ENCODE results near the gene BANF2. TPM values are rescaled to one million over a fixed set of nuclear protein-coding genes. Genes with fewer than 3 reads are reported as not detected.

The BANF2 gene
- total RNA-seq, 1 experiment from 2014 or later = not detected

DNA sequence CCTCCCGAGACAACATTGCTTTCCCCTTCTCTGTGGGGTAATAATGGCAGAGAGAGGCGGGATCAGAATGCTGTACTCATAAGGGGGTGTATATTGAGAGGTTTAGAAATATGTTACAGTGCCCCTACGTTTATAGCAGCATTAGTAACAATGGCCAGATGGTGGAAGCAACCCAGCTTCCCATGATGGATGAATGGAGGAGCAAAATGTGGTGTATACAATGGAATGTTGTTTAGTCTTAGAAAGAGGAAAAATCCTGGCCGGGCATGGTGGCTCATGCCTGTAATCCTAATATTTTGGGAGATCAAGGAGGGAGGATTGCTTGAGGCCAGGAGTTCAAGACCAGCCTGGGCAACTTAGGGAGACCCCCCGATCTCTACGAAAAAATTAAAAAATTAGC lies 12.9 kb downstream of the BANF2 start:
- BruUV-seq (replicated peaks) = no TSS peak
- H3K4me3 Mint-ChIP-seq (ENCODE audit: low read depth, unreplicated experiment) = no peak overlapping the region
- no peaks in the 10 kb centered on the region for H3K27me3 Mint-ChIP-seq (ENCODE audit: unreplicated experiment)
- TF ChIP-seq, protein P1, sequence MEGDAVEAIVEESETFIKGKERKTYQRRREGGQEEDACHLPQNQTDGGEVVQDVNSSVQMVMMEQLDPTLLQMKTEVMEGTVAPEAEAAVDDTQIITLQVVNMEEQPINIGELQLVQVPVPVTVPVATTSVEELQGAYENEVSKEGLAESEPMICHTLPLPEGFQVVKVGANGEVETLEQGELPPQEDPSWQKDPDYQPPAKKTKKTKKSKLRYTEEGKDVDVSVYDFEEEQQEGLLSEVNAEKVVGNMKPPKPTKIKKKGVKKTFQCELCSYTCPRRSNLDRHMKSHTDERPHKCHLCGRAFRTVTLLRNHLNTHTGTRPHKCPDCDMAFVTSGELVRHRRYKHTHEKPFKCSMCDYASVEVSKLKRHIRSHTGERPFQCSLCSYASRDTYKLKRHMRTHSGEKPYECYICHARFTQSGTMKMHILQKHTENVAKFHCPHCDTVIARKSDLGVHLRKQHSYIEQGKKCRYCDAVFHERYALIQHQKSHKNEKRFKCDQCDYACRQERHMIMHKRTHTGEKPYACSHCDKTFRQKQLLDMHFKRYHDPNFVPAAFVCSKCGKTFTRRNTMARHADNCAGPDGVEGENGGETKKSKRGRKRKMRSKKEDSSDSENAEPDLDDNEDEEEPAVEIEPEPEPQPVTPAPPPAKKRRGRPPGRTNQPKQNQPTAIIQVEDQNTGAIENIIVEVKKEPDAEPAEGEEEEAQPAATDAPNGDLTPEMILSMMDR (IDR thresholded peaks at IDR 0.05; ENCODE audit: unreplicated experiment) = no peak
- no peaks in the 10 kb centered on the region for H3K4me1 Mint-ChIP-seq (ENCODE audit: low read depth, unreplicated experiment)
- CTCF ChIA-PET = no interaction called here
- DNase-seq = no peak
- no peaks in the 10 kb centered on the region for H3K36me3 Mint-ChIP-seq (ENCODE audit: insufficient read depth, unreplicated experiment)
- H3K9me3 Mint-ChIP-seq (ENCODE audit: low read depth, unreplicated experiment) = no peaks in the 10 kb centered on the region
- H3K27ac Mint-ChIP-seq (ENCODE audit: unreplicated experiment) = no peak overlapping the region
- intact Hi-C loops (cut with micrococcal nuclease; ENCODE audit: unreplicated experiment) = no loop called here

GRCh38 chr20:17714597-17714996 lies 14.8 kb downstream of the BANF2 start:
- no peaks in the 10 kb centered on the region for H3K9me3 Mint-ChIP-seq (ENCODE audit: low read depth, unreplicated experiment)
- H3K4me3 Mint-ChIP-seq (ENCODE audit: low read depth, unreplicated experiment) = no peak overlapping the region
- CTCF ChIA-PET = no interaction called here
- no peak overlapping the region for H3K27ac Mint-ChIP-seq (ENCODE audit: unreplicated experiment)
- H3K36me3 Mint-ChIP-seq (ENCODE audit: insufficient read depth, unreplicated experiment) = no peaks in the 10 kb centered on the region
- BruUV-seq (replicated peaks) = no TSS peak
- TF ChIP-seq, protein P1 (IDR thresholded peaks at IDR 0.05; ENCODE audit: unreplicated experiment) = no peak
- DNase-seq = no peak
- intact Hi-C loops (cut with micrococcal nuclease; ENCODE audit: unreplicated experiment) = no loop called here
- H3K4me1 Mint-ChIP-seq (ENCODE audit: low read depth, unreplicated experiment) = no peaks in the 10 kb centered on the region
- H3K27me3 Mint-ChIP-seq (ENCODE audit: unreplicated experiment) = no peaks in the 10 kb centered on the region

- Mint-ChIP-seq H3K9me3 (ENCODE audit: low read depth, unreplicated experiment) (no peaks in the 10 kb centered on the region), H3K27ac (ENCODE audit: unreplicated experiment) (no peak overlapping the region), H3K36me3 (ENCODE audit: insufficient read depth, unreplicated experiment) (no peaks in the 10 kb centered on the region), H3K27me3 (ENCODE audit: unreplicated experiment) (no peaks in the 10 kb centered on the region), H3K4me3 (ENCODE audit: low read depth, unreplicated experiment) (no peak overlapping the region), H3K4me1 (ENCODE audit: low read depth, unreplicated experiment) (no peaks in the 10 kb centered on the region)
- intact Hi-C loops (cut with micrococcal nuclease; ENCODE audit: unreplicated experiment) = no loop called here
- CTCF ChIA-PET = no interaction called here
- no peak for DNase-seq
- TF ChIP-seq, protein P1 (IDR thresholded peaks at IDR 0.05; ENCODE audit: unreplicated experiment) = no peak
- BruUV-seq (replicated peaks) = no TSS peak
Observed at GRCh38 chr20:17715075-17715474, 15.3 kb downstream of the BANF2 start.

GRCh38 chr20:17716331-17716730 lies 16.6 kb downstream of the BANF2 start:
- Mint-ChIP-seq H3K27ac (ENCODE audit: unreplicated experiment) (no peak overlapping the region), H3K4me3 (ENCODE audit: low read depth, unreplicated experiment) (no peak overlapping the region), H3K9me3 (ENCODE audit: low read depth, unreplicated experiment) (no peaks in the 10 kb centered on the region), H3K4me1 (ENCODE audit: low read depth, unreplicated experiment) (no peaks in the 10 kb centered on the region), H3K27me3 (ENCODE audit: unreplicated experiment) (no peaks in the 10 kb centered on the region), H3K36me3 (ENCODE audit: insufficient read depth, unreplicated experiment) (no peaks in the 10 kb centered on the region)
- no TSS peak for BruUV-seq (replicated peaks)
- intact Hi-C loops (cut with micrococcal nuclease; ENCODE audit: unreplicated experiment) = no loop called here
- TF ChIP-seq, protein P1 (IDR thresholded peaks at IDR 0.05; ENCODE audit: unreplicated experiment) = no peak
- CTCF ChIA-PET = no interaction called here
- no peak for DNase-seq

DNA sequence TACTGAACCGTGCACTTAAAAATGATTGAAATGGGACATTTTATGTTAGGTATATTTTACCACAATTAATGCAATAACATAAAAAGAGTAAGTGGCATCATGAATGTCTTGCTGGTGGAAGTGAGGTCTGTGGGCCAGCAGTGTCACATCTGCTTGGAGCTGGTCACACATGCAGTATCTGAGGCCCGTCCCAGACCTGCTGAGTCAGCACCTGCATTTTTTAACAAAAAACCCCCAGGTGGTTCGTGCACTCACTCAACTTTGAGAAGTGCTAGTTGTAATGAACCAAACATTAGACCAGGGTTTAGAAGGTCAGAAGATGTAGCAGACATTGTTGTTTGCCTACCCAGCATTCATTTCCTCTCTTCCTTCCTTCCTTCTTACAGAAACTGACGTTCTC lies 21.0 kb downstream of the BANF2 start:
- no TSS peak for BruUV-seq (replicated peaks)
- Mint-ChIP-seq H3K4me1 (ENCODE audit: low read depth, unreplicated experiment) (no peaks in the 10 kb centered on the region), H3K4me3 (ENCODE audit: low read depth, unreplicated experiment) (no peak overlapping the region), H3K27me3 (ENCODE audit: unreplicated experiment) (no peaks in the 10 kb centered on the region), H3K9me3 (ENCODE audit: low read depth, unreplicated experiment) (no peaks in the 10 kb centered on the region), H3K36me3 (ENCODE audit: insufficient read depth, unreplicated experiment) (no peaks in the 10 kb centered on the region), H3K27ac (ENCODE audit: unreplicated experiment) (no peak overlapping the region)
- TF ChIP-seq, protein P1 (IDR thresholded peaks at IDR 0.05; ENCODE audit: unreplicated experiment) = no peak
- CTCF ChIA-PET = no interaction called here
- no peak for DNase-seq
- intact Hi-C loops (cut with micrococcal nuclease; ENCODE audit: unreplicated experiment) = no loop called here

All from Calu3 (cell line).